HG03097 (cell line): Measurements from ENCODE around the gene ENO1.
A peak's percentile ranks its signal among the peaks of the same experiment; 100 is the strongest.
"Not testable (repeated sequence)": the region's sequence is repeated elsewhere in the genome, so short reads cannot be mapped to it uniquely, and the experiment has no call there.

Source experiments
- ATAC-seq: cut with Tn5 transposase; IDR thresholded peaks from one replicate; pipeline ENCODE4 v1.9.1; 2021; ENCODE audit not compliant: unreplicated experiment, low FRiP score

The ENO1 gene

GRCh38 chr1:8848663-8849386 is 29.7 kb downstream of the ENO1 start:
- peak; percentile 53 for ATAC-seq

GRCh38 chr1:8847990-8848389 is 30.5 kb downstream of the ENO1 start:
- ATAC-seq: no peak

- ATAC-seq: no peak
Observed at GRCh38 chr1:8846263-8846662, 32.2 kb downstream of the ENO1 start.

- ATAC-seq: no peak
Observed at GRCh38 chr1:8845104-8846097, 33.1 kb downstream of the ENO1 start.

- no peak for ATAC-seq
Observed at GRCh38 chr1:8844501-8845006, 33.9 kb downstream of the ENO1 start.

GRCh38 chr1:8841395-8841794 is 37.1 kb downstream of the ENO1 start:
- ATAC-seq: no peak

GRCh38 chr1:8839990-8840389 is 38.5 kb downstream of the ENO1 start:
- no peak for ATAC-seq

- no peak for ATAC-seq
Observed at GRCh38 chr1:8835941-8836643, 42.4 kb downstream of the ENO1 start.

- no peak for ATAC-seq
Observed at GRCh38 chr1:8831340-8831739, 47.1 kb downstream of the ENO1 start.

- not testable (repeated sequence) for ATAC-seq
Observed at GRCh38 chr1:8830732-8831131, 47.8 kb downstream of the ENO1 start.

GRCh38 chr1:8825985-8826481 is 52.5 kb downstream of the ENO1 start:
- ATAC-seq: no peak

- ATAC-seq: no peak
Observed at GRCh38 chr1:8823295-8823664, 55.2 kb downstream of the ENO1 start.

GRCh38 chr1:8822373-8823294 is 55.9 kb downstream of the ENO1 start:
- ATAC-seq: no peak

GRCh38 chr1:8821084-8821483 is 57.4 kb downstream of the ENO1 start:
- ATAC-seq: no peak

GRCh38 chr1:8818789-8819188 is 59.7 kb downstream of the ENO1 start:
- ATAC-seq: not testable (repeated sequence)

- no peak for ATAC-seq
Observed at GRCh38 chr1:8818325-8818775, 60.1 kb downstream of the ENO1 start.

GRCh38 chr1:8817412-8818324 is 60.8 kb downstream of the ENO1 start, which contains the start of gene RERE:
TSS of gene RERE (minus strand) at chr1:8817640.
- peak; percentile 91 for ATAC-seq

GRCh38 chr1:8816831-8817411 is 61.6 kb downstream of the ENO1 start:
- ATAC-seq: peak; percentile 16
